RWPE1 (cell line): ENCODE measurements around the gene CD81.

Experiments used
- CTCF ChIA-PET: fragments of 350-600 bp; sonication (Branson Sonifier 250); formaldehyde crosslinking; extraction: SDS; loops from one replicate; lab custom pipeline; 2021; lab: Yijun Ruan, JAX
- POLR2A ChIA-PET: fragments of 400-600 bp; formaldehyde crosslinking; extraction: SDS; loops from one replicate; lab custom pipeline; 2020; ENCODE audit warnings: antibody characterized with exemption; ENCODE audit not compliant: low non-redundant PET; lab: Yijun Ruan, JAX
- DNase-seq: peaks from one replicate; pipeline ENCODE4 v3.0.0; 2012; ENCODE audit warnings: low spot score
- H3K27ac ChIP-seq: fragments of 450-650 bp; 2 replicates; pipeline ENCODE4 v1.5.1; 2017
- TF ChIP-seq, protein P1 (sequence below): fragments of 450-650 bp; conservative IDR thresholded peaks from 2 replicates; pipeline ENCODE4 v1.5.1; 2017; ENCODE audit warnings: low read depth, mild to moderate bottlenecking

CD81 gene

DNA sequence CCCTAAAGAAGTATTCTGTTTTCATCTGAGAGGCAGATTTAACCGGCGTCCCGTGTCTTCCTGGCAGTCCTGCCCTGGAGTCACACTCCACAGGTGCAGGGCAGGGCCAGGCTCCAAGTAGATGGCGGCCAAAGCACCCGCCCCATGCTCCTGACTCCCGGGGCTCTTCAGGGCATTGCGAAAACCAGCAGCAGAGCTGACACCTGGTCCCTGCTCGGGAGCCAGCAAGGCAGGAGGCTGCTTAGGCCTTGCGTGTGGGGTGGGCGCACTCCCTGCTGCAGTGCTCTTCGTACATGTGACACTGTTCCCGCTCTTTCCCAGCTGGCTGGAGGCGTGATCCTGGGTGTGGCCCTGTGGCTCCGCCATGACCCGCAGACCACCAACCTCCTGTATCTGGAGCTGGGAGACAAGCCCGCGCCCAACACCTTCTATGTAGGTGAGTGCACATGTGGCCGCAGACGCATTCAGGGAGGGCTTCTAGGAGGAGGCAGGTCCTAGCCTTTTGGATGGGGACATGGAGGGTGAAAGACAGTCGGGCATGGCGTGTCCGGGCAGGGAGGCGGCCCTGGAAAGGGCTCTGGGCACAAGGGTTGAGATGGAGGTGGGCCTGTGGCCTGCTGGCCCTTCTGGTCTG, 13.1 kb downstream of the CD81 start:
- CTCF ChIA-PET = interaction anchor here (0.5 to 1.2 kb wide), 4 partner anchors 9 to 174 kb away, joined by 3 read pairs; no protein-coding TSS in a partner anchor
- POLR2A ChIA-PET = no interaction called here

GRCh38 chr11:2390725-2391151, 13.6 kb downstream of the CD81 start:
- TF ChIP-seq, protein P1, sequence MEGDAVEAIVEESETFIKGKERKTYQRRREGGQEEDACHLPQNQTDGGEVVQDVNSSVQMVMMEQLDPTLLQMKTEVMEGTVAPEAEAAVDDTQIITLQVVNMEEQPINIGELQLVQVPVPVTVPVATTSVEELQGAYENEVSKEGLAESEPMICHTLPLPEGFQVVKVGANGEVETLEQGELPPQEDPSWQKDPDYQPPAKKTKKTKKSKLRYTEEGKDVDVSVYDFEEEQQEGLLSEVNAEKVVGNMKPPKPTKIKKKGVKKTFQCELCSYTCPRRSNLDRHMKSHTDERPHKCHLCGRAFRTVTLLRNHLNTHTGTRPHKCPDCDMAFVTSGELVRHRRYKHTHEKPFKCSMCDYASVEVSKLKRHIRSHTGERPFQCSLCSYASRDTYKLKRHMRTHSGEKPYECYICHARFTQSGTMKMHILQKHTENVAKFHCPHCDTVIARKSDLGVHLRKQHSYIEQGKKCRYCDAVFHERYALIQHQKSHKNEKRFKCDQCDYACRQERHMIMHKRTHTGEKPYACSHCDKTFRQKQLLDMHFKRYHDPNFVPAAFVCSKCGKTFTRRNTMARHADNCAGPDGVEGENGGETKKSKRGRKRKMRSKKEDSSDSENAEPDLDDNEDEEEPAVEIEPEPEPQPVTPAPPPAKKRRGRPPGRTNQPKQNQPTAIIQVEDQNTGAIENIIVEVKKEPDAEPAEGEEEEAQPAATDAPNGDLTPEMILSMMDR = no peak
- H3K27ac ChIP-seq = peak overlapping the region; percentile 99
- DNase-seq = peak; percentile 67
- ChIA-PET CTCF (interaction anchor here (0.5 to 1.2 kb wide), 5 partner anchors 9 to 174 kb away, joined by 3 read pairs; no protein-coding TSS in a partner anchor), POLR2A (no interaction called here)

More for the DNA sequence above, 13.1 kb downstream of the CD81 start:
- peak overlapping the region; percentile 99 for H3K27ac ChIP-seq
- no peak for DNase-seq
- TF ChIP-seq, protein P1 = 0 out of 2 replicates have a peak, but pooled peaks have one; percentile 0

GRCh38 chr11:2391181-2391975, 14.3 kb downstream of the CD81 start:
- DNase-seq = no peak
- TF ChIP-seq, protein P1 = no peak
- POLR2A ChIA-PET = no interaction called here
- CTCF ChIA-PET = interaction anchor here (1.1 kb wide), 1 partner anchor 24 kb away, joined by 3 read pairs; no protein-coding TSS in a partner anchor
- peak overlapping the region; percentile 99 for H3K27ac ChIP-seq

DNA sequence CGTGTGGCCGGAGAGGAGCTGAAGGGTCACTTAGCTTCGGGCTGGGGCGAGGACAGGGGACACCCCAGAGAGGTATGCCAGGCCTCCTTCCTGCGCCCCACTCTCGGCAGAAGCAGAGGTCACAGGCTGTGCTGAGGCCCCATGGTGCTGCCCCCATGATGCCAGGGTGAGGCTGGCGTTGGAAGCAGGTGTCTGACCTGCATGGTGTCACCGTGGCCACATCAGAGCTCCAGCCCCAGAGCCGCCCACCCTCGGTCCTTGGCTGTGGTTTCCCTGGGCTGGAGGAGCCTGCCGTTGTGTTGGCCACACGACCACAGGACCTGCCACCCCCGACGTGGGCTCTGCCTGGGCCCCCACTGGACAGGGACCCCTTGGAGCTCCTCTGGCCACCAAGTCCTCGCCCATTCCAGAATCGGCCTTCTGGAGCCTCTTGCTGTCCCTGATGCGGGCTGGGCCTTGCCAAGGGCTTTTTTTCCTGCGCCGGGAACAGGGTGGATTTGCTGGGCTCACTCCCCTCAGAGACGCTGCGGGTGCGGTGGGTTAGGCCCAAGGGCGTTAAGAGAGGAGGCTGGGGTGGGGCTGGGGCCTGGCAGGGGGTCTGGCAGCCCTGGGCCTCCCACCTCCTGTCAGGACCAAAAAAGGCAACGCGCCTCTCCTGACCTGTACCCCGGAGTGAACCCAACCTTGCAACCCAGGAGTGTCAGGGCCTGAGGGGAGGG, 15.3 kb downstream of the CD81 start:
- ChIA-PET CTCF (interaction anchor here (0.7 to 1.4 kb wide), 2 partner anchors 27 to 82 kb away, joined by 3 to 4 read pairs; no protein-coding TSS in a partner anchor), POLR2A (no interaction called here)
- no peak for DNase-seq
- TF ChIP-seq, protein P1 = no peak
- H3K27ac ChIP-seq = peak overlapping the region; percentile 99

GRCh38 chr11:2393111-2393868, 16.2 kb downstream of the CD81 start:
- CTCF ChIA-PET = interaction anchor here (1.4 kb wide), 1 partner anchor 27 kb away, joined by 4 read pairs; no protein-coding TSS in a partner anchor

More at GRCh38 chr11:2393111-2393868, 16.2 kb downstream of the CD81 start:
- H3K27ac ChIP-seq = peak overlapping the region; percentile 99
- TF ChIP-seq, protein P1 = no peak
- no peak for DNase-seq
- POLR2A ChIA-PET = no interaction called here
